ENCODE measurements around the gene KLRF2. TPM values are rescaled to one million over a fixed set of nuclear protein-coding genes. Genes with fewer than 3 reads are reported as not detected.

The KLRF2 gene
- polyA plus RNA-seq, 1 experiment = not detected

- Histone ChIP-seq H3K36me3 (ENCODE audit: control insufficient read depth, insufficient read depth, low read length) (no peaks in the 10 kb centered on the region), H3K27me3 (ENCODE audit: control insufficient read depth, insufficient read depth, low read length) (peaks cover 7% of the 10 kb centered on the region), H3K4me3 (ENCODE audit: low read depth, low read length) (no peak overlapping the region)
- TF ChIP-seq CTCF (IDR thresholded peaks at IDR 0.05; ENCODE audit: insufficient read depth, low read depth, low read length) = no peak
- DNase-seq (ENCODE audit: low read depth) = no peak
- POLR2A ChIA-PET = no interaction called here
- CTCF ChIA-PET = no interaction called here
Measured at GRCh38 chr12:9941838-9942237, 60.5 kb downstream of the KLRF2 start.

GRCh38 chr12:9943240-9943639 lies 62.0 kb downstream of the KLRF2 start:
- no peak for TF ChIP-seq CTCF (IDR thresholded peaks at IDR 0.05; ENCODE audit: insufficient read depth, low read depth, low read length)
- CTCF ChIA-PET = interaction anchor here (1.0 kb wide), 1 partner anchor 67 kb away, joined by 3 read pairs; the partner anchor contains the start of gene CLEC12B
- no peak for DNase-seq (ENCODE audit: low read depth)
- POLR2A ChIA-PET = no interaction called here
- Histone ChIP-seq H3K4me3 (ENCODE audit: low read depth, low read length) (no peak overlapping the region), H3K27me3 (ENCODE audit: control insufficient read depth, insufficient read depth, low read length) (peaks cover 7% of the 10 kb centered on the region), H3K36me3 (ENCODE audit: control insufficient read depth, insufficient read depth, low read length) (no peaks in the 10 kb centered on the region)

- Histone ChIP-seq H3K36me3 (ENCODE audit: control insufficient read depth, insufficient read depth, low read length) (no peaks in the 10 kb centered on the region), H3K27me3 (ENCODE audit: control insufficient read depth, insufficient read depth, low read length) (peaks cover 7% of the 10 kb centered on the region), H3K4me3 (ENCODE audit: low read depth, low read length) (no peak overlapping the region)
- DNase-seq (ENCODE audit: low read depth) = no peak
- no peak for TF ChIP-seq CTCF (IDR thresholded peaks at IDR 0.05; ENCODE audit: insufficient read depth, low read depth, low read length)
- ChIA-PET POLR2A (no interaction called here), CTCF (interaction anchor here (1.0 kb wide), 1 partner anchor 66 kb away, joined by 3 read pairs; the partner anchor contains the start of gene CLEC12B)
Measured at GRCh38 chr12:9944391-9944790, 63.1 kb downstream of the KLRF2 start.

Other genes with a start within 250 kb of the KLRF2 start
- 1.7 and 3.6 TPM in 2 replicates for gene CLEC2D, start 211.8 kb upstream of the KLRF2 start, polyA plus RNA-seq (2011; rRNA removed)
- gene CLECL1, start 148.4 kb upstream of the KLRF2 start, polyA plus RNA-seq (2011; rRNA removed) = not detected in 2 replicates
- gene CD69, start 120.6 kb upstream of the KLRF2 start, polyA plus RNA-seq (2011; rRNA removed) = not detected in 2 replicates
- gene KLRF1, start 54.0 kb upstream of the KLRF2 start, polyA plus RNA-seq (2011; rRNA removed) = not detected in 2 replicates
- gene CLEC2B, start 12.1 kb upstream of the KLRF2 start, polyA plus RNA-seq (2011; rRNA removed) = 0.04 and 0.27 TPM in 2 replicates
- not detected in 2 replicates for gene CLEC2A, start 50.9 kb downstream of the KLRF2 start, polyA plus RNA-seq (2011; rRNA removed)
- not detected in 2 replicates for gene CLEC12A, start 89.9 kb downstream of the KLRF2 start, polyA plus RNA-seq (2011; rRNA removed)
- gene CLEC1B, start 117.6 kb downstream of the KLRF2 start, polyA plus RNA-seq (2011; rRNA removed) = not detected in 2 replicates
- 0.22 TPM in 1 of 2 replicates, not detected in the other for gene CLEC12B, start 129.1 kb downstream of the KLRF2 start, polyA plus RNA-seq (2011; rRNA removed)
- gene CLEC9A, start 149.2 kb downstream of the KLRF2 start, polyA plus RNA-seq (2011; rRNA removed) = not detected in 2 replicates
- gene CLEC1A, start 217.5 kb downstream of the KLRF2 start, polyA plus RNA-seq (2011; rRNA removed) = 0.80 TPM in 2 replicates
- gene CLEC7A, start 248.7 kb downstream of the KLRF2 start, polyA plus RNA-seq (2011; rRNA removed) = not detected in 2 replicates